HepG2 (cell line): ENCODE data around the gene DNMT1. TPM values are rescaled to one million over a fixed set of nuclear protein-coding genes. Genes with fewer than 3 reads are reported as not detected.

Experiments
- AKAP8 ChIP-seq: sonication (generic); formaldehyde crosslinking; IDR thresholded peaks from 2 replicates; pipeline ENCODE4 v1.5.1; 2020; ENCODE audit warnings: mild to moderate bottlenecking, missing genetic modification reagents
- ARNT2 ChIP-seq: sonication (generic); formaldehyde crosslinking; IDR thresholded peaks from 2 replicates; pipeline ENCODE4 v1.8.0; 2022; ENCODE audit warnings: mild to moderate bottlenecking, low read depth, missing genetic modification reagents, moderate library complexity
- DDIT3 ChIP-seq: sonication (generic); formaldehyde crosslinking; IDR thresholded peaks from 2 replicates; pipeline ENCODE4 v1.4.0; 2020; ENCODE audit warnings: mild to moderate bottlenecking, missing genetic modification reagents
- HOMEZ ChIP-seq: IDR thresholded peaks from 2 replicates; pipeline ENCODE4 v1.6.1; 2016; ENCODE audit warnings: low read depth
- KLF9 ChIP-seq: IDR thresholded peaks from 2 replicates; pipeline ENCODE4 v1.6.1; 2016; ENCODE audit warnings: low read depth
- MIER2 ChIP-seq: IDR thresholded peaks from 2 replicates; pipeline ENCODE4 v1.6.1; 2016; ENCODE audit warnings: missing biosample characterization, missing genetic modification reagents
- MIXL1 ChIP-seq: IDR thresholded peaks from 2 replicates; pipeline ENCODE4 v1.6.1; 2016
- NONO ChIP-seq, 2 experiments: fragments of 450-650 bp in 1 of 2; sonication (generic) in 1 of 2; formaldehyde crosslinking in 1 of 2; IDR thresholded peaks in 1 of 2; conservative IDR thresholded peaks in 1 of 2; 2 replicates each; pipeline versions ENCODE4 v1.6.1 to v1.8.0; 2017 to 2022; ENCODE audit warnings: mild to moderate bottlenecking in 1 of 2, missing genetic modification reagents in 1 of 2, moderate library complexity in 1 of 2
- NPAS2 ChIP-seq: sonication (generic); formaldehyde crosslinking; IDR thresholded peaks from 2 replicates; pipeline ENCODE4 v1.8.0; 2022; ENCODE audit warnings: mild to moderate bottlenecking, missing genetic modification reagents, borderline replicate concordance
- POLR2A ChIP-seq, 2 experiments: IDR thresholded peaks; 2 replicates each; pipeline ENCODE4 v1.6.1; 2011; ENCODE audit warnings: low read depth in 2 of 2, low read length in 2 of 2, mild to moderate bottlenecking in 1 of 2, moderate library complexity in 1 of 2; ENCODE audit not compliant: insufficient read depth in 1 of 2
- RARG ChIP-seq: sonication (generic); formaldehyde crosslinking; IDR thresholded peaks from 2 replicates; pipeline ENCODE4 v1.4.0; 2020; ENCODE audit warnings: low read depth, mild to moderate bottlenecking, missing genetic modification reagents
- SIX4 ChIP-seq: sonication (generic); formaldehyde crosslinking; IDR thresholded peaks from 2 replicates; pipeline ENCODE4 v1.4.0; 2020; ENCODE audit warnings: missing genetic modification reagents
- SKI ChIP-seq: fragments of 450-650 bp; IDR thresholded peaks from one replicate; pipeline ENCODE4 v1.6.1; 2018; ENCODE audit warnings: mild to moderate bottlenecking; ENCODE audit not compliant: partially characterized antibody
- SP5 ChIP-seq: IDR thresholded peaks from 2 replicates; pipeline ENCODE4 v1.6.1; 2016; ENCODE audit warnings: low read depth, borderline replicate concordance
- TAF15 ChIP-seq: fragments of 200-400 bp; formaldehyde crosslinking; IDR thresholded peaks from one replicate; pipeline ENCODE4 v1.6.1; 2018; ENCODE audit warnings: mild to moderate bottlenecking, low read depth, low read length; ENCODE audit not compliant: poor library complexity, severe bottlenecking
- YY1 ChIP-seq: IDR thresholded peaks from 2 replicates; pipeline ENCODE4 v1.6.1; 2011; ENCODE audit warnings: low read length, low read depth, moderate library complexity, mild to moderate bottlenecking; ENCODE audit not compliant: insufficient read depth, insufficient replicate concordance
- ZBTB7B ChIP-seq: sonication (generic); formaldehyde crosslinking; IDR thresholded peaks from 2 replicates; pipeline ENCODE4 v1.4.0; 2020; ENCODE audit warnings: missing genetic modification reagents
- ZNF605 ChIP-seq: sonication (generic); formaldehyde crosslinking; IDR thresholded peaks from 2 replicates; pipeline ENCODE4 v1.8.0; 2022; ENCODE audit warnings: mild to moderate bottlenecking, missing genetic modification reagents
- ZNF720 ChIP-seq: sonication (generic); formaldehyde crosslinking; IDR thresholded peaks from 2 replicates; pipeline ENCODE4 v1.4.0; 2020; ENCODE audit warnings: missing genetic modification reagents
- ZNF777 ChIP-seq: sonication (generic); formaldehyde crosslinking; IDR thresholded peaks from 2 replicates; pipeline ENCODE4 v1.4.0; 2020; ENCODE audit warnings: missing genetic modification reagents
- ZSCAN25 ChIP-seq: sonication (generic); formaldehyde crosslinking; IDR thresholded peaks from 2 replicates; pipeline ENCODE4 v1.8.0; 2022; ENCODE audit warnings: mild to moderate bottlenecking, missing genetic modification reagents
- polyA plus RNA-seq, 8 experiments: library from polyadenylated mRNA; depleted of rRNA in 3 of 8; stranded (reverse) in 7 of 8; unstranded in 1 of 8; fragments of >200 nt; fragmentation: Illumina TruSeq in 4 of 8; extraction: Trizol in 4 of 8; gene quantifications; 2 replicates each; pipeline versions ENCODE4 v1.2.1 to v1.2.3, GENCODE V29; 2011 to 2016; ENCODE audit warnings: low read depth in 4 of 8, missing spikeins in 1 of 8, mixed read lengths in 1 of 8; ENCODE audit not compliant: insufficient read depth in 1 of 8
- total RNA-seq, 5 experiments: library from RNA; depleted of rRNA; stranded (reverse); fragments of >200 nt; fragmentation: Illumina TruSeq; extraction: Trizol; gene quantifications; 2 replicates each; pipeline ENCODE4 v1.2.3, GENCODE V29; 2016; ENCODE audit warnings: low read depth in 1 of 5
- TF ChIP-seq, protein P1 (sequence below): IDR thresholded peaks from 2 replicates; pipeline ENCODE4 v1.6.1; 2016; ENCODE audit warnings: low read depth, borderline replicate concordance
- TF ChIP-seq, protein P2 (sequence below): sonication (generic); formaldehyde crosslinking; IDR thresholded peaks from 2 replicates; pipeline ENCODE4 v1.8.0; 2022; ENCODE audit warnings: mild to moderate bottlenecking, missing genetic modification reagents, moderate library complexity
- TF ChIP-seq, protein P3 (sequence below): sonication (generic); formaldehyde crosslinking; IDR thresholded peaks from 2 replicates; pipeline ENCODE4 v1.5.1; 2020; ENCODE audit warnings: missing genetic modification reagents, mild to moderate bottlenecking, borderline replicate concordance
- TF ChIP-seq, protein P4 (sequence below): sonication (generic); IDR thresholded peaks from 2 replicates; pipeline ENCODE4 v1.6.1; 2016; ENCODE audit warnings: low read depth, borderline replicate concordance

DNMT1 gene
- total and polyA plus RNA-seq, 2 of the 13 experiments (the other 11 are each of a cell fraction or from before 2014, with no cell fraction given), result 31.2 to 91.1 TPM

DNA sequence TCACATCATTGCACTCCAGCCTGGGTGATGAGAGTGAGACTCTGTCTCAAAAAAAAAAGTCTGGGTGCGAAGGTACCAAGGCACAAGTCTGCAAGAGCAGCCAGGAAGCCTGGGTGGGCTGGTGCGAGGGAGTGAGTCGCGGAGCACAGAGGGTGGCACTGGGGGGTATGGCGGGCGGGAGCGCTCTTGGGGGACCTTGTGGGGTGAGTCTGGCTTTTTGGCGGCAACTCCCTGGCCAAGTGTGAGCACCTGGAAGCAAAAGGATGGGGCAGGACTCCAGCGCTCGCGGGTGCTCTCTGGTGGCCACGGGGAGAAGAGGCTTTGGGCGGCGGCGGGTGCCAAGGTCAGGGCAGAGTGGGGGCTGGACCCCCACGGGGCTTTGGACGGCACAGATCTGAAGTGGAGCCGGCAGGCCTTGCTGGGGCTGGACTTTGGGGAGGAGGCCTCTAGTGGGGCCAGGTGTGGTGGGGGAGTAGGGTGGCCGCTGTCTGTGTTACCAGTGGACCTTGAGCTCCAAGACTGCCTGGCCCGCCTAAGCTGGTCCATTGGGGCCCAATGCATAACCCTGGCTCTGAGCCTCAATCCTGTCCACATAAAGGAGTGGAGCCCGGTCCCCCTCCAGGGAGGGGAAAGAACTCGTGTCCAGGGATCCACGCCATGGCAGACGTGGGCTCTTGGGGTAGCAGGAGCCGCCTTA, 81.7 kb downstream of the DNMT1 start (continued):
- TF ChIP-seq KLF9 (CRISPR knock-in tag) (no peak), NPAS2 (CRISPR knock-in tag) (no peak), TAF15 (no peak), ZBTB7B (peak; percentile 21; the same call in 1 of the 2 replicates), SP5 (CRISPR knock-in tag) (no peak), SIX4 (CRISPR knock-in tag) (no peak), NONO (IDR thresholded peaks at IDR 0.05) (no peak), NONO (CRISPR knock-in tag; conservative IDR thresholded peaks at IDR 0.05) (peak; percentile 84), RARG (no peak), DDIT3 (no peak), ZNF605 (CRISPR knock-in tag) (no peak; the same call in 1 of the 2 replicates), ARNT2 (CRISPR knock-in tag) (no peak), AKAP8 (peak; percentile 97), HOMEZ (CRISPR knock-in tag) (no peak), ZNF720 (CRISPR knock-in tag) (no peak), POLR2A (IDR thresholded peaks at IDR 0.05; ENCODE audit: insufficient read depth in 1 of 2, low read depth in 2 of 2, low read length in 2 of 2) (peak in 1 of 2 experiments; percentile 39; a peak in 2 of 4 replicates), SKI (peak; percentile 71), ZNF777 (CRISPR knock-in tag) (peak; percentile 9; the same call in 1 of the 2 replicates), ZSCAN25 (no peak), MIXL1 (CRISPR knock-in tag) (0 out of 2 replicates have a peak, but pooled peaks have one; percentile 5), YY1 (no peak), MIER2 (CRISPR knock-in tag) (no peak)
- TF ChIP-seq, protein P1, sequence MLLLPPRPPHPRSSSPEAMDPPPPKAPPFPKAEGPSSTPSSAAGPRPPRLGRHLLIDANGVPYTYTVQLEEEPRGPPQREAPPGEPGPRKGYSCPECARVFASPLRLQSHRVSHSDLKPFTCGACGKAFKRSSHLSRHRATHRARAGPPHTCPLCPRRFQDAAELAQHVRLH (CRISPR knock-in tag), result 0 out of 2 replicates have a peak, but pooled peaks have one; percentile 21
- TF ChIP-seq, protein P2, sequence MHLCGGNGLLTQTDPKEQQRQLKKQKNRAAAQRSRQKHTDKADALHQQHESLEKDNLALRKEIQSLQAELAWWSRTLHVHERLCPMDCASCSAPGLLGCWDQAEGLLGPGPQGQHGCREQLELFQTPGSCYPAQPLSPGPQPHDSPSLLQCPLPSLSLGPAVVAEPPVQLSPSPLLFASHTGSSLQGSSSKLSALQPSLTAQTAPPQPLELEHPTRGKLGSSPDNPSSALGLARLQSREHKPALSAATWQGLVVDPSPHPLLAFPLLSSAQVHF (CRISPR knock-in tag), result no peak
- TF ChIP-seq, protein P3, sequence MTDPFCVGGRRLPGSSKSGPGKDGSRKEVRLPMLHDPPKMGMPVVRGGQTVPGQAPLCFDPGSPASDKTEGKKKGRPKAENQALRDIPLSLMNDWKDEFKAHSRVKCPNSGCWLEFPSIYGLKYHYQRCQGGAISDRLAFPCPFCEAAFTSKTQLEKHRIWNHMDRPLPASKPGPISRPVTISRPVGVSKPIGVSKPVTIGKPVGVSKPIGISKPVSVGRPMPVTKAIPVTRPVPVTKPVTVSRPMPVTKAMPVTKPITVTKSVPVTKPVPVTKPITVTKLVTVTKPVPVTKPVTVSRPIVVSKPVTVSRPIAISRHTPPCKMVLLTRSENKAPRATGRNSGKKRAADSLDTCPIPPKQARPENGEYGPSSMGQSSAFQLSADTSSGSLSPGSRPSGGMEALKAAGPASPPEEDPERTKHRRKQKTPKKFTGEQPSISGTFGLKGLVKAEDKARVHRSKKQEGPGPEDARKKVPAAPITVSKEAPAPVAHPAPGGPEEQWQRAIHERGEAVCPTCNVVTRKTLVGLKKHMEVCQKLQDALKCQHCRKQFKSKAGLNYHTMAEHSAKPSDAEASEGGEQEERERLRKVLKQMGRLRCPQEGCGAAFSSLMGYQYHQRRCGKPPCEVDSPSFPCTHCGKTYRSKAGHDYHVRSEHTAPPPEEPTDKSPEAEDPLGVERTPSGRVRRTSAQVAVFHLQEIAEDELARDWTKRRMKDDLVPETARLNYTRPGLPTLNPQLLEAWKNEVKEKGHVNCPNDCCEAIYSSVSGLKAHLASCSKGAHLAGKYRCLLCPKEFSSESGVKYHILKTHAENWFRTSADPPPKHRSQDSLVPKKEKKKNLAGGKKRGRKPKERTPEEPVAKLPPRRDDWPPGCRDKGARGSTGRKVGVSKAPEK (CRISPR knock-in tag), result no peak
- TF ChIP-seq, protein P4, sequence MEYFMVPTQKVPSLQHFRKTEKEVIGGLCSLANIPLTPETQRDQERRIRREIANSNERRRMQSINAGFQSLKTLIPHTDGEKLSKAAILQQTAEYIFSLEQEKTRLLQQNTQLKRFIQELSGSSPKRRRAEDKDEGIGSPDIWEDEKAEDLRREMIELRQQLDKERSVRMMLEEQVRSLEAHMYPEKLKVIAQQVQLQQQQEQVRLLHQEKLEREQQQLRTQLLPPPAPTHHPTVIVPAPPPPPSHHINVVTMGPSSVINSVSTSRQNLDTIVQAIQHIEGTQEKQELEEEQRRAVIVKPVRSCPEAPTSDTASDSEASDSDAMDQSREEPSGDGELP, result no peak
